Retinal pigment epithelial cell (primary cell): ENCODE results near the gene SAP30L.

Source experiments
- DNase-seq: peaks from one replicate; pipeline ENCODE4 v3.0.0-alpha.2; 2010; ENCODE audit warnings: low read depth
- H3K4me3 ChIP-seq: 2 replicates; pipeline ENCODE4 v1.5.1; 2011; ENCODE audit warnings: mild to moderate bottlenecking, low read length, control low read depth, moderate library complexity
- CTCF ChIP-seq: conservative IDR thresholded peaks from 2 replicates; pipeline ENCODE4 v1.5.1; 2011; ENCODE audit warnings: low read depth, low read length, control low read depth, inconsistent platforms

Gene SAP30L

GRCh38 chr5:154475591-154476353 is 30.0 kb downstream of the SAP30L start:
- no peak overlapping the region for H3K4me3 ChIP-seq
- DNase-seq, result no peak
- no peak for TF ChIP-seq CTCF

- H3K4me3 ChIP-seq, result no peak overlapping the region
- no peak for DNase-seq
- no peak for TF ChIP-seq CTCF
Measured at GRCh38 chr5:154476354-154477205, 30.8 kb downstream of the SAP30L start.

- no peak for TF ChIP-seq CTCF
- no peak for DNase-seq
- H3K4me3 ChIP-seq, result peak overlapping the region; percentile 21
Measured at GRCh38 chr5:154477382-154478223, 31.8 kb downstream of the SAP30L start.

- peak within 1 kb of the TSS; percentile 21 for H3K4me3 ChIP-seq
- DNase-seq, result no peak
- TF ChIP-seq CTCF, result no peak
Measured at GRCh38 chr5:154478224-154478565, 32.4 kb downstream of the SAP30L start, which contains the start of gene HAND1. Gene HAND1, minus strand, starts transcription at chr5:154478227. Its CDS starts 219 bp downstream, at chr5:154478008.

GRCh38 chr5:154478752-154479159 is 33.0 kb downstream of the SAP30L start:
- H3K4me3 ChIP-seq, result no peak overlapping the region
- TF ChIP-seq CTCF, result no peak
- DNase-seq, result no peak

- H3K4me3 ChIP-seq, result no peak overlapping the region
- no peak for DNase-seq
- no peak for TF ChIP-seq CTCF
Measured at GRCh38 chr5:154479160-154479943, 33.6 kb downstream of the SAP30L start.
